Prostate gland (tissue), 2 donors: Measurements from ENCODE around the gene SAMD4A. TPM values are rescaled to one million over a fixed set of nuclear protein-coding genes. Genes with fewer than 3 reads are reported as not detected.

Experiments used
- DNase-seq: peaks from one replicate; pipeline ENCODE4 v3.0.0-alpha.2; 2019; ENCODE audit warnings: low spot score
- H3K27ac ChIP-seq, 2 donors: fragments of 200-600 bp; sonication (generic); 2 replicates each; pipeline ENCODE4 v1.5.1; 2017 to 2019
- H3K27me3 ChIP-seq: fragments of 200-600 bp; sonication (generic); replicated peaks from 2 replicates; pipeline ENCODE4 v1.5.1; 2019; ENCODE audit not compliant: insufficient read depth
- H3K36me3 ChIP-seq, 2 donors: fragments of 200-600 bp; sonication (generic); 1 replicate in 1 of 2; 2 replicates in 1 of 2; pipeline versions ENCODE4 v1.5.1 to v1.8.1; 2017 to 2019
- H3K4me1 ChIP-seq: fragments of 200-600 bp; sonication (generic); replicated peaks from 2 replicates; pipeline ENCODE4 v1.5.1; 2019
- H3K4me3 ChIP-seq, 2 donors: fragments of 200-600 bp; sonication (generic); 2 replicates each; pipeline ENCODE4 v1.5.1; 2017 to 2019
- H3K9me3 ChIP-seq: fragments of 200-600 bp; sonication (generic); 2 replicates; pipeline ENCODE4 v1.5.1; 2017
- CTCF ChIP-seq, 4 experiments: fragments of 200-600 bp in 2 of 4; fragments of 450-650 bp in 2 of 4; sonication (generic) in 2 of 4; IDR thresholded peaks; 1 replicate in 3 of 4; 2 replicates in 1 of 4; pipeline ENCODE4 v1.5.1; 2016 to 2019; ENCODE audit warnings: antibody characterized with exemption in 4 of 4, mild to moderate bottlenecking in 2 of 4, moderate library complexity in 2 of 4
- POLR2A ChIP-seq: fragments of 450-650 bp; IDR thresholded peaks from one replicate; pipeline ENCODE4 v1.6.1; 2016; ENCODE audit warnings: antibody characterized with exemption, mild to moderate bottlenecking
- POLR2AphosphoS5 ChIP-seq: sonication (generic); formaldehyde crosslinking; IDR thresholded peaks from one replicate; pipeline ENCODE4 v1.6.1; 2017; ENCODE audit warnings: antibody characterized with exemption
- WGBS: methylation state at CpG from one replicate; pipeline ENCODE4 v1.1.5; 2018; 5-methylcytosine and 5-hydroxymethylcytosine counted together
- intact Hi-C: fragments of 100-400 bp; cut with DNase I; formaldehyde crosslinking; loops from one replicate; pipeline ENCODE4 v1.14.2; 2022
- total RNA-seq, 2 donors: library from RNA; depleted of rRNA; stranded (reverse); fragments of >200 nt; gene quantifications; one replicate each; pipeline ENCODE4 v1.1.0, GENCODE V29; 2016

The SAMD4A gene
- total RNA-seq, 2 donors from 2014 or later, result 18.1 to 38.5 TPM

- 88% methylated on average over 5 of the region's 5 CpGs for WGBS
- no peak for TF ChIP-seq CTCF (IDR thresholded peaks at IDR 0.05)
- TF ChIP-seq POLR2A, result no peak
- intact Hi-C loops, result no loop called here
Measured at GRCh38 chr14:54785778-54786770, 219.1 kb downstream of the SAMD4A start.

GRCh38 chr14:54786838-54787237, 219.9 kb downstream of the SAMD4A start:
- no peaks in the 10 kb centered on the region for H3K4me1 ChIP-seq
- H3K9me3 ChIP-seq, result no peaks in the 10 kb centered on the region
- WGBS, result 76% methylated on average over 3 of the region's 3 CpGs
- no peaks in the 10 kb centered on the region for H3K36me3 ChIP-seq
- no peak overlapping the region for H3K4me3 ChIP-seq
- no peak for TF ChIP-seq POLR2A
- TF ChIP-seq POLR2AphosphoS5, result no peak
- no peak for TF ChIP-seq CTCF (IDR thresholded peaks at IDR 0.05)
- DNase-seq, result no peak
- no peaks in the 10 kb centered on the region for H3K27me3 ChIP-seq
- no peak overlapping the region for H3K27ac ChIP-seq
- intact Hi-C loops, result no loop called here

More at GRCh38 chr14:54785778-54786770, 219.1 kb downstream of the SAMD4A start:
- no peaks in the 10 kb centered on the region for H3K27me3 ChIP-seq
- H3K27ac ChIP-seq, result no peak overlapping the region
- DNase-seq, result no peak
- no peaks in the 10 kb centered on the region for H3K4me1 ChIP-seq
- no peaks in the 10 kb centered on the region for H3K9me3 ChIP-seq
- no peaks in the 10 kb centered on the region for H3K36me3 ChIP-seq
- H3K4me3 ChIP-seq, result no peak overlapping the region

DNA sequence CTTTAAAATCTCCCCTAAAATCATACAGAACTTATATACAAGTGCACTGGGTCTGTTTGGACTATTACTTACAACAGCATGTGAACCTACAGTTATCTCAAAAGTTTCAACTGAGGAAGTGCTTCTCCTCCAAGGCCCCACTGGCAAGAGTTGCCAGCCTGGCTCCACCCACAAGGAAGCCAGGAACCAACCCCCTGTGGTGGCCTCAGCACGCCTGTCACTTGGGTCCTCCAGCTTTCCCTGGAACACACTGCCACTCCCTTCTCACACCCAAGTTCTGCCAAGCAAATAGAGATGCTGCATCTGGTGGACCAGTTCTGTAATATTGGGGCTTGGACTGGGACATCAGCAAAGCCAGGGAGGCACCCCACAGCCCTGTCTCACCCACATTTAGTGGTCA, 220.3 kb downstream of the SAMD4A start:
- H3K27ac ChIP-seq, result no peak overlapping the region
- WGBS, result 82% methylated on average over 1 of the region's 1 CpG
- H3K36me3 ChIP-seq, result no peaks in the 10 kb centered on the region
- no peaks in the 10 kb centered on the region for H3K9me3 ChIP-seq
- intact Hi-C loops, result no loop called here
- H3K27me3 ChIP-seq, result no peaks in the 10 kb centered on the region
- H3K4me3 ChIP-seq, result no peak overlapping the region
- no peaks in the 10 kb centered on the region for H3K4me1 ChIP-seq
- TF ChIP-seq POLR2AphosphoS5 (no peak), CTCF (IDR thresholded peaks at IDR 0.05) (no peak), POLR2A (no peak)
- DNase-seq, result no peak

- intact Hi-C loops, result no loop called here
- 93% methylated on average over 17 of the region's 17 CpGs for WGBS
- no peaks in the 10 kb centered on the region for H3K9me3 ChIP-seq
- no peaks in the 10 kb centered on the region for H3K36me3 ChIP-seq
- no peak overlapping the region for H3K27ac ChIP-seq
- H3K4me3 ChIP-seq, result no peak overlapping the region
- H3K27me3 ChIP-seq, result no peaks in the 10 kb centered on the region
- DNase-seq, result no peak
- no peaks in the 10 kb centered on the region for H3K4me1 ChIP-seq
- no peak for TF ChIP-seq POLR2A
- no peak for TF ChIP-seq POLR2AphosphoS5
- no peak for TF ChIP-seq CTCF (IDR thresholded peaks at IDR 0.05)
Measured at GRCh38 chr14:54788701-54789100, 221.8 kb downstream of the SAMD4A start.

DNA sequence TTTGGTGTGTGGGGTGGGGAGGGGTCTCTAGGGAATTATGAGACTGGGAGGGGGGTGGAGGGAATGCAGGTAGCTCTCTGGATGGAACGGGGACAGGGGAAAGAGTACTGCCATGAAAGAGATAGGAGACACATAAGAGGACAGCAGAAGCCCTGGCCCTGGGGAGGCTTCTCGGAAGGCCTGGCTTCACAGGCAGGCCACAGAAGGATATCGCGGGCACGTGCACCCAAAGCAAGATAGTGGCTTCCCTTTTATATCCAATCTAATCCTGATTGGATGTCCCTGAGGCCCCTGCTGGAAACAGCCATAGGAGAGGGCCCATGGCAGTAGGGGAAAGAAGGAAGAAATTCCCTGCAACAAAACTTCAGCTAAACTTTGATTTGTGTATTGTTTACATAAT, 222.2 kb downstream of the SAMD4A start:
- Histone ChIP-seq H3K9me3 (no peaks in the 10 kb centered on the region), H3K4me3 (no peak overlapping the region), H3K27ac (no peak overlapping the region), H3K36me3 (no peaks in the 10 kb centered on the region), H3K27me3 (no peaks in the 10 kb centered on the region), H3K4me1 (no peaks in the 10 kb centered on the region)
- WGBS, result 86% methylated on average over 5 of the region's 5 CpGs
- TF ChIP-seq POLR2AphosphoS5 (no peak), CTCF (IDR thresholded peaks at IDR 0.05) (no peak), POLR2A (no peak)
- intact Hi-C loops, result no loop called here
- DNase-seq, result no peak
